ENCODE measurements around the gene MORN4. TPM values are rescaled to one million over a fixed set of nuclear protein-coding genes. Genes with fewer than 3 reads are reported as not detected.
A peak's percentile ranks its signal among the peaks of the same experiment; 100 is the strongest.

Gene MORN4
- total RNA-seq, 1 experiment from 2014 or later = 9.7 TPM

GRCh38 chr10:97572214-97572989 is 60.9 kb downstream of the MORN4 start, which contains the start of gene ANKRD2:
Gene ANKRD2 (plus strand): TSS chr10:97572779. CDS start chr10:97572789, 10 bp downstream.
- no peak within 1 kb of the TSS for H3K4me3 Mint-ChIP-seq (ENCODE audit: unreplicated experiment)
- H3K4me3 ChIP-seq (ENCODE audit: low read depth, low read length) = no peak within 1 kb of the TSS
- H3K9me3 ChIP-seq = no peaks in the 10 kb centered on the region
- peak; percentile 81 to 84 for DNase-seq
- POLR2A ChIA-PET = no interaction called here
- peaks cover 8% of the 10 kb centered on the region for H3K36me3 Mint-ChIP-seq (ENCODE audit: insufficient read depth, unreplicated experiment)
- no peaks in the 10 kb centered on the region for H3K27me3 ChIP-seq (replicated peaks; ENCODE audit: control insufficient read depth, insufficient read depth, low read length)
- intact Hi-C loops (cut with micrococcal nuclease; ENCODE audit: unreplicated experiment) = loop anchor here (1.0 kb wide), 1 partner anchor 40 kb away; no protein-coding TSS in a partner anchor
- peak; percentile 66 to 94 for TF ChIP-seq CTCF (IDR thresholded peaks at IDR 0.05; ENCODE audit: insufficient read depth in 1 of 2, low read depth in 1 of 2, low read length in 1 of 2, severe bottlenecking in 1 of 2, unreplicated experiment in 1 of 2)
- H3K27me3 Mint-ChIP-seq (ENCODE audit: insufficient read depth, unreplicated experiment) = no peaks in the 10 kb centered on the region
- peak within 1 kb of the TSS; percentile 82 for H3K27ac Mint-ChIP-seq (ENCODE audit: unreplicated experiment)
- no peaks in the 10 kb centered on the region for H3K36me3 ChIP-seq (ENCODE audit: control insufficient read depth, insufficient read depth, low read length)
- no TSS peak for BruUV-seq (replicated peaks)
- CTCF ChIA-PET = interaction anchor here (0.6 to 3.0 kb wide), 14 partner anchors 9 to 114 kb away, joined by 3 to 39 read pairs (median 4); partner anchors contain the start of genes AVPI1, HOGA1, PI4K2A and UBTD1
- H3K4me1 ChIP-seq = peaks cover 33% of the 10 kb centered on the region
- peaks cover 24% of the 10 kb centered on the region for H3K4me1 Mint-ChIP-seq (ENCODE audit: low read depth, unreplicated experiment)
- no peaks in the 10 kb centered on the region for H3K9me3 Mint-ChIP-seq (ENCODE audit: unreplicated experiment)

GRCh38 chr10:97571622-97572021 is 61.7 kb downstream of the MORN4 start:
- no TSS peak for BruUV-seq (replicated peaks)
- Mint-ChIP-seq H3K9me3 (ENCODE audit: unreplicated experiment) (no peaks in the 10 kb centered on the region), H3K27ac (ENCODE audit: unreplicated experiment) (peak overlapping the region; percentile 82), H3K4me3 (ENCODE audit: unreplicated experiment) (no peak overlapping the region), H3K4me1 (ENCODE audit: low read depth, unreplicated experiment) (peaks cover 24% of the 10 kb centered on the region), H3K27me3 (ENCODE audit: insufficient read depth, unreplicated experiment) (no peaks in the 10 kb centered on the region), H3K36me3 (ENCODE audit: insufficient read depth, unreplicated experiment) (peaks cover 8% of the 10 kb centered on the region)
- no peaks in the 10 kb centered on the region for H3K27me3 ChIP-seq (replicated peaks; ENCODE audit: control insufficient read depth, insufficient read depth, low read length)
- H3K9me3 ChIP-seq = no peaks in the 10 kb centered on the region
- no peak for TF ChIP-seq CTCF (IDR thresholded peaks at IDR 0.05; ENCODE audit: insufficient read depth in 1 of 2, low read depth in 1 of 2, low read length in 1 of 2, severe bottlenecking in 1 of 2, unreplicated experiment in 1 of 2)
- peaks cover 33% of the 10 kb centered on the region for H3K4me1 ChIP-seq
- ChIA-PET POLR2A (interaction anchor here (0.5 kb wide), 1 partner anchor 73 kb away, joined by 3 read pairs; no protein-coding TSS in a partner anchor), CTCF (interaction anchor here (0.6 to 3.0 kb wide), 11 partner anchors 13 to 115 kb away, joined by 3 to 39 read pairs (median 5); partner anchors contain the start of genes AVPI1, HOGA1, PI4K2A and UBTD1)
- intact Hi-C loops (cut with micrococcal nuclease; ENCODE audit: unreplicated experiment) = loop anchor here (1.0 kb wide), 1 partner anchor 41 kb away; no protein-coding TSS in a partner anchor
- H3K4me3 ChIP-seq (ENCODE audit: low read depth, low read length) = no peak overlapping the region
- H3K36me3 ChIP-seq (ENCODE audit: control insufficient read depth, insufficient read depth, low read length) = no peaks in the 10 kb centered on the region
- peak; percentile 57 to 78 for DNase-seq

- H3K9me3 Mint-ChIP-seq (ENCODE audit: unreplicated experiment) = no peaks in the 10 kb centered on the region
- intact Hi-C loops (cut with micrococcal nuclease; ENCODE audit: unreplicated experiment) = no loop called here
- peaks cover 33% of the 10 kb centered on the region for H3K4me1 ChIP-seq
- POLR2A ChIA-PET = interaction anchor here (0.5 kb wide), 1 partner anchor 72 kb away, joined by 3 read pairs; no protein-coding TSS in a partner anchor
- H3K9me3 ChIP-seq = no peaks in the 10 kb centered on the region
- TF ChIP-seq CTCF (IDR thresholded peaks at IDR 0.05; ENCODE audit: insufficient read depth in 1 of 2, low read depth in 1 of 2, low read length in 1 of 2, severe bottlenecking in 1 of 2, unreplicated experiment in 1 of 2) = no peak
- no TSS peak for BruUV-seq (replicated peaks)
- H3K36me3 Mint-ChIP-seq (ENCODE audit: insufficient read depth, unreplicated experiment) = peaks cover 8% of the 10 kb centered on the region
- H3K27me3 Mint-ChIP-seq (ENCODE audit: insufficient read depth, unreplicated experiment) = no peaks in the 10 kb centered on the region
- H3K4me3 ChIP-seq (ENCODE audit: low read depth, low read length) = no peak overlapping the region
- no peak overlapping the region for H3K4me3 Mint-ChIP-seq (ENCODE audit: unreplicated experiment)
- no peak for DNase-seq
- CTCF ChIA-PET = interaction anchor here (1.4 to 3.0 kb wide), 6 partner anchors 14 to 116 kb away, joined by 3 to 39 read pairs (median 8); partner anchors contain the start of genes AVPI1, HOGA1 and UBTD1
- H3K27me3 ChIP-seq (replicated peaks; ENCODE audit: control insufficient read depth, insufficient read depth, low read length) = no peaks in the 10 kb centered on the region
- peak overlapping the region; percentile 82 for H3K27ac Mint-ChIP-seq (ENCODE audit: unreplicated experiment)
- peaks cover 24% of the 10 kb centered on the region for H3K4me1 Mint-ChIP-seq (ENCODE audit: low read depth, unreplicated experiment)
- no peaks in the 10 kb centered on the region for H3K36me3 ChIP-seq (ENCODE audit: control insufficient read depth, insufficient read depth, low read length)
Measured at GRCh38 chr10:97570789-97571471, 62.4 kb downstream of the MORN4 start.
